Activated T-helper 1 cell treated with anti-CD3 and anti-CD28 coated beads, Interleukin-12 subunit alpha, Interleukin-12 subunit beta, Interleukin-2, Interleukin-4 antibody, amounts not matched to agents 30 ng/mL and 10 ng/mL and 1 ng/mL, durations not matched to agents 14 hours and 24 hours and 36 hours (primary cell): Measurements from ENCODE around the gene PRDX1. TPM values are rescaled to one million over a fixed set of nuclear protein-coding genes. Genes with fewer than 3 reads are reported as not detected.
A peak's percentile ranks its signal among the peaks of the same experiment; 100 is the strongest.

ENCODE experiments used
- DNase-seq: peaks from one replicate; pipeline ENCODE4 v3.0.0; 2021; ENCODE audit warnings: low spot score
- H3K27ac Mint-ChIP-seq: one replicate; pipeline ENCODE4 v1.8.0; 2021; ENCODE audit warnings: mild to moderate bottlenecking, mixed read lengths
- H3K27me3 Mint-ChIP-seq: one replicate; pipeline ENCODE4 v1.8.0; 2022; ENCODE audit warnings: mild to moderate bottlenecking, moderate library complexity, mixed read lengths; ENCODE audit not compliant: insufficient read depth
- H3K36me3 Mint-ChIP-seq: one replicate; pipeline ENCODE4 v1.8.0; 2021; ENCODE audit warnings: low read depth, mixed read lengths
- H3K4me1 Mint-ChIP-seq: one replicate; pipeline ENCODE4 v1.8.0; 2021; ENCODE audit warnings: low read depth, mixed read lengths
- H3K4me3 Mint-ChIP-seq: one replicate; pipeline ENCODE4 v1.8.0; 2021; ENCODE audit warnings: mild to moderate bottlenecking, moderate library complexity, mixed read lengths
- H3K9me3 Mint-ChIP-seq: one replicate; pipeline ENCODE4 v1.8.0; 2021; ENCODE audit warnings: mixed read lengths
- intact Hi-C: fragments of 100-400 bp; cut with micrococcal nuclease; formaldehyde crosslinking; loops from one replicate; pipeline ENCODE4 v1.15.1; 2024
- total RNA-seq: library from RNA; stranded (reverse); gene quantifications from 2 replicates; pipeline ENCODE4 v1.2.3, GENCODE V29; 2022

Gene PRDX1
- 635 and 655 TPM in 2 replicates for total RNA-seq

- DNase-seq = peak; percentile 97
- Mint-ChIP-seq H3K36me3 (peaks cover 16% of the 10 kb centered on the region), H3K27me3 (peaks cover 2% of the 10 kb centered on the region), H3K27ac (peak within 1 kb of the TSS; percentile 91), H3K4me3 (peak within 1 kb of the TSS; percentile 98), H3K9me3 (no peaks in the 10 kb centered on the region), H3K4me1 (peaks cover 44% of the 10 kb centered on the region)
- intact Hi-C loops = loop anchor here (1.0 to 5.0 kb wide), 11 partner anchors 9 to 791 kb away; partner anchors contain the start of genes AKR1A1, BTBD19, CCDC163 and DYNLT4
Measured at GRCh38 chr1:45521413-45522323, at the start of gene PRDX1. Gene PRDX1, minus strand, starts transcription at chr1:45521884. Its CDS starts 2,841 bp downstream, at chr1:45519043.

DNA sequence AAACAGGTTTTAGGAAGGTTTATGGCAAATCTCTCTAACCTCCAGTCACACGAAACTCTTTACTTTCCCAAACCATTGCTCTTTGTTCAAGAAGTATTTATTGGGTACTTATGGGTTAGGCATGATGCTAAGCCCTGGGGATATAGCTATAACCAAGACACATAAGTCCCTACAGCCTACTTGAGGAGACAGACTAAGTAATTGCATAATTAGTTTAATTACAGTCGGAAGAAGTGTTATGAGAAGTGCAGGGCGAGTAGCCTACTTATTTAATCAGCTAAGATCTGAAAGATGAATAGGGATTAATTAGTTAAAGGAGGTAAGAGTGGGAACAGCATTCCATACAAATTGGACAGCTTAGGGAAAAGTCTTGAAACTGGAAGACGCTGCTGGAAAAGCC, 48.9 kb upstream of the PRDX1 start:
- Mint-ChIP-seq H3K36me3 (peaks cover 36% of the 10 kb centered on the region), H3K9me3 (no peaks in the 10 kb centered on the region), H3K27ac (no peak overlapping the region), H3K4me1 (peaks cover 9% of the 10 kb centered on the region), H3K27me3 (no peaks in the 10 kb centered on the region), H3K4me3 (no peak overlapping the region)
- no peak for DNase-seq
- intact Hi-C loops = loop anchor here (1.0 to 2.0 kb wide), 6 partner anchors 13 to 211 kb away; partner anchors contain the start of genes CCDC163, MMACHC and PRDX1

DNA sequence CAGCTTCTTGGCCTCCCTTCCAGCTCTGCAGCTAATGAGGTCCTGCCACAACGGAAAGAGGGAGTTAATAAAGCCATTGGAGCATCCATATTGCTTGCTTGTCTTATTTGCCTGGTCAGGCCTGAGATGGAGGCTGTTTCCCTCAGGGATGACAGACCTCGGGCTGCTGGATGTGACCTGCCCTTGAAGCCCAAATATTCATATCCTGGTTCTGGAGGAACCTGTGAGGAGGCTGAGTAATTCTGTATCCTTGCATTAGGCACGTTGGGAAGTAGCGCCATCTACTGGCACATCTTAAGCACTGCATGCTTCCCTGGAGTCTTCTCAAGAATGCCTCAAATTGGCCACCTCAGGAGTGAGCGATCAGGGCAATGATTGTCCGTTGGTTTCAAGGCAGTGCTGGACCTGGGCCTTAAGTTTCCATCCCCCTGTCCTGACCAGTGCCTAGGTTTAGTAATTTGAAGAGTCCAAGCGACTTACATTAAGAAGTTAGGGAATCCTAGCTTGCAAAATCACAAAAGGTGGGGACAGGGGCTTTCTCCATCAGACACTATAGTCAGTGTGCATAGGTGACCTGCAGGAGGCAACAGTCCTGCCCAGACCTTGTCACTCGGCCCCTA, 48.4 kb upstream of the PRDX1 start:
- H3K4me3 Mint-ChIP-seq = no peak overlapping the region
- intact Hi-C loops = loop anchor here (1.0 to 2.0 kb wide), 6 partner anchors 13 to 211 kb away; partner anchors contain the start of genes CCDC163, MMACHC and PRDX1
- no peak overlapping the region for H3K27ac Mint-ChIP-seq
- H3K4me1 Mint-ChIP-seq = peaks cover 9% of the 10 kb centered on the region
- peaks cover 36% of the 10 kb centered on the region for H3K36me3 Mint-ChIP-seq
- H3K27me3 Mint-ChIP-seq = no peaks in the 10 kb centered on the region
- no peaks in the 10 kb centered on the region for H3K9me3 Mint-ChIP-seq
- peak; percentile 57 for DNase-seq

- no peak overlapping the region for H3K27ac Mint-ChIP-seq
- peaks cover 36% of the 10 kb centered on the region for H3K36me3 Mint-ChIP-seq
- no peak overlapping the region for H3K4me3 Mint-ChIP-seq
- intact Hi-C loops = no loop called here
- DNase-seq = no peak
- H3K9me3 Mint-ChIP-seq = no peaks in the 10 kb centered on the region
- H3K4me1 Mint-ChIP-seq = peaks cover 9% of the 10 kb centered on the region
- H3K27me3 Mint-ChIP-seq = no peaks in the 10 kb centered on the region
Measured at GRCh38 chr1:45569571-45569961, 47.9 kb upstream of the PRDX1 start.

GRCh38 chr1:45568421-45568820, 46.7 kb upstream of the PRDX1 start:
- H3K9me3 Mint-ChIP-seq = no peaks in the 10 kb centered on the region
- H3K27me3 Mint-ChIP-seq = no peaks in the 10 kb centered on the region
- DNase-seq = no peak
- no peak overlapping the region for H3K4me3 Mint-ChIP-seq
- intact Hi-C loops = no loop called here
- H3K36me3 Mint-ChIP-seq = peaks cover 43% of the 10 kb centered on the region
- H3K4me1 Mint-ChIP-seq = peaks cover 17% of the 10 kb centered on the region
- H3K27ac Mint-ChIP-seq = no peak overlapping the region

- intact Hi-C loops = no loop called here
- no peak overlapping the region for H3K27ac Mint-ChIP-seq
- H3K4me3 Mint-ChIP-seq = no peak overlapping the region
- H3K4me1 Mint-ChIP-seq = peaks cover 17% of the 10 kb centered on the region
- H3K36me3 Mint-ChIP-seq = peaks cover 46% of the 10 kb centered on the region
- H3K9me3 Mint-ChIP-seq = no peaks in the 10 kb centered on the region
- H3K27me3 Mint-ChIP-seq = no peaks in the 10 kb centered on the region
- DNase-seq = no peak
Measured at GRCh38 chr1:45567911-45568310, 46.2 kb upstream of the PRDX1 start.

DNA sequence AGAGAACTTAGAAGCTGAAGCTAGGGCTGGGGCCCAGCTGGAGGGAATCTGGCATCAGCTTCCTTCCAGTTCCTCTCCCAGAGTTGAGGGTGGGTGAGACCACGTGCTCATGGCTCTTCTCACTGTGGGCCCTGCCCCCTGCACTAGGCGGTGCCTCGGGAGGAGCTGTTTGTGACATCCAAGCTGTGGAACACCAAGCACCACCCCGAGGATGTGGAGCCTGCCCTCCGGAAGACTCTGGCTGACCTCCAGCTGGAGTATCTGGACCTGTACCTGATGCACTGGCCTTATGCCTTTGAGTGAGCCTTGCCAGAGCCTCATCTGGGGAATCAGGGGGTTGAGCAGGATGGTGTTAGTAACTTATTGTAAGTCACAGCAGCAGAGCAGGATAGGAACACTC, 45.0 kb upstream of the PRDX1 start:
- Mint-ChIP-seq H3K27me3 (no peaks in the 10 kb centered on the region), H3K4me3 (no peak overlapping the region), H3K36me3 (peaks cover 50% of the 10 kb centered on the region), H3K9me3 (no peaks in the 10 kb centered on the region), H3K27ac (no peak overlapping the region), H3K4me1 (peaks cover 17% of the 10 kb centered on the region)
- intact Hi-C loops = no loop called here
- no peak for DNase-seq

- intact Hi-C loops = no loop called here
- Mint-ChIP-seq H3K36me3 (peaks cover 48% of the 10 kb centered on the region), H3K27ac (no peak overlapping the region), H3K4me1 (peaks cover 15% of the 10 kb centered on the region), H3K27me3 (no peaks in the 10 kb centered on the region), H3K4me3 (no peak overlapping the region), H3K9me3 (no peaks in the 10 kb centered on the region)
- no peak for DNase-seq
Measured at GRCh38 chr1:45563843-45564242, 42.2 kb upstream of the PRDX1 start.

DNA sequence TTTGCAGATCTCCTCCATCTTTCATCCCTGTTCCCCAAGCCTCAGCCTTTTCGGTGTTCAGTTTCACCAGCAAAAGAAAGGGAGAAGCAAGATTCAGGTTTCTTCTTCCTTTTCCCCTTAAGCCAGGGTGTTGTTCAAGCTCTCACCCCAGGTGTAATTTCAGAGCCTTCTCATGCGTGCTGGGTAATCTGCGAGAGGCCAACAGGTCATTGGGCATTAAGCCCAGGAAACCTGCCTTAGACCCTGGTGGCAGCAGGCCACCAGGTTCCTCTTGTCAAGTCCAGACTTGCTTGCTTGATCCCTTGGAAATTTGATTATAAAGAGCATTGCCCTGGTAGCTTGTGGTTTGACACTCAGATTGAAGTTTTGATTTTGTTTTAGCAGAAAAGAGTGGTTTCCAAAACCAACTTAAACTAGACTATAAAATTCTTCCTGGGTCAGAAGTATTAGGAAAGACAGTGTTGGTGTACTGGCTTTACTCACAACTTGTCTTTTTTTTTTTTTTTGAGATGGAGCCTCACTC, 35.8 kb upstream of the PRDX1 start:
- no peak for DNase-seq
- Mint-ChIP-seq H3K27ac (peak overlapping the region; percentile 71), H3K4me1 (peaks cover 26% of the 10 kb centered on the region), H3K9me3 (no peaks in the 10 kb centered on the region), H3K36me3 (peaks cover 33% of the 10 kb centered on the region), H3K27me3 (no peaks in the 10 kb centered on the region), H3K4me3 (no peak overlapping the region)
- intact Hi-C loops = no loop called here

DNA sequence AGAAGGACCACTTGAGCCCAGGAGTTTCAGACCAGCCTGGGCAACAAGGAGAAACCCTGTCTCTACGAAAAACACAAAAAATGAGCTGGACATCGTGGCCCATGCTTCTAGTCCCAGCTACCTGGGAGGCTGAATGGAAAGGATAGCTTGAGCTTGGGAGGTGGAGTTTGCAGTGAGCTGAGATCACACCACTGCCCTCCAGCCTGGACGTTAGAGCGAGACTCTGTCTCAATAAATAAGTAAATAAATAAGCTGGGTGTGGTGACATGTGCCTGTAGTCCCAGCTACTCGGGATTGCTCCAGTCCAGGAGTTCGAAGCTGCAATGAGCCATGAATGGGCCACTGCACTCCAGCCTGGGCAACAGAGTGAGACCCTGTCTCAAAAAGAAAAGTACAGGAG, 32.5 kb upstream of the PRDX1 start:
- Mint-ChIP-seq H3K27me3 (no peaks in the 10 kb centered on the region), H3K4me1 (peaks cover 41% of the 10 kb centered on the region), H3K9me3 (no peaks in the 10 kb centered on the region), H3K27ac (no peak overlapping the region), H3K4me3 (no peak overlapping the region), H3K36me3 (peaks cover 23% of the 10 kb centered on the region)
- intact Hi-C loops = no loop called here
- no peak for DNase-seq

- DNase-seq = no peak
- H3K27me3 Mint-ChIP-seq = no peaks in the 10 kb centered on the region
- H3K27ac Mint-ChIP-seq = peak overlapping the region; percentile 61
- H3K4me1 Mint-ChIP-seq = peaks cover 32% of the 10 kb centered on the region
- intact Hi-C loops = no loop called here
- peaks cover 14% of the 10 kb centered on the region for H3K36me3 Mint-ChIP-seq
- peak overlapping the region; percentile 75 for H3K4me3 Mint-ChIP-seq
- H3K9me3 Mint-ChIP-seq = no peaks in the 10 kb centered on the region
Measured at GRCh38 chr1:45552331-45552730, 30.6 kb upstream of the PRDX1 start.

DNA sequence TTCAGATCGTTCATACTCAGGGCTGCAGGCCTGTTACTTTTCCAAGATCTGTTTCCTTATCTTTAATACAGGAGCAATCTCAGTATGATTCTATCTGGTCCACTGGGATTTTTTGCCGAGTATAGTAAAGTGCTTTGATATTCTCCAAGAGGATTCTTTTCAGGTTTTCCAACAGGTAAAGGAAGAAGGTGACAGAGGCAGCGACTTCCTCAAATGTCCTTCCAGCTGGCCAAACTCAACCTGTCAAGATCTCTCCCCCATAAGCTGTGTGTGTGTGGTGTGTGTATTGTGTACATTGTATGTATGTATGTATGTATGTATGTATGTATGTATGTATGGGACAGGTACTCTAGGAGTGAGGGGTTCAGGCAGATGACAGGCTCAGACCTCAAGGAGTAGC, 30.0 kb upstream of the PRDX1 start:
- H3K27me3 Mint-ChIP-seq = peaks cover 3% of the 10 kb centered on the region
- H3K27ac Mint-ChIP-seq = peak overlapping the region; percentile 92
- H3K4me1 Mint-ChIP-seq = peaks cover 29% of the 10 kb centered on the region
- peak overlapping the region; percentile 93 for H3K4me3 Mint-ChIP-seq
- H3K9me3 Mint-ChIP-seq = no peaks in the 10 kb centered on the region
- no peak for DNase-seq
- intact Hi-C loops = loop anchor here (1.0 to 2.0 kb wide), 4 partner anchors 19 to 51 kb away; partner anchors contain the start of genes CCDC163, MMACHC and NASP
- H3K36me3 Mint-ChIP-seq = peaks cover 13% of the 10 kb centered on the region
